Body of pancreas (tissue), 4 donors: ENCODE measurements around the gene SLC48A1.

Experiments
- POLR2A ChIP-seq, 3 donors: fragments of 450-650 bp; IDR thresholded peaks; one replicate each; pipeline ENCODE4 v1.6.1; 2016; ENCODE audit warnings: antibody characterized with exemption in 3 of 3, mild to moderate bottlenecking in 2 of 3
- TF ChIP-seq, protein P1 (sequence below), 7 experiments: fragments of 450-650 bp in 4 of 7; fragments of 200-600 bp in 3 of 7; sonication (generic) in 3 of 7; IDR thresholded peaks; one replicate each; pipeline ENCODE4 v1.5.1; 2016 to 2019; ENCODE audit warnings: antibody characterized with exemption in 7 of 7

GRCh38 chr12:47753021-47754001, 19.7 kb upstream of the SLC48A1 start:
- TF ChIP-seq, protein P1, sequence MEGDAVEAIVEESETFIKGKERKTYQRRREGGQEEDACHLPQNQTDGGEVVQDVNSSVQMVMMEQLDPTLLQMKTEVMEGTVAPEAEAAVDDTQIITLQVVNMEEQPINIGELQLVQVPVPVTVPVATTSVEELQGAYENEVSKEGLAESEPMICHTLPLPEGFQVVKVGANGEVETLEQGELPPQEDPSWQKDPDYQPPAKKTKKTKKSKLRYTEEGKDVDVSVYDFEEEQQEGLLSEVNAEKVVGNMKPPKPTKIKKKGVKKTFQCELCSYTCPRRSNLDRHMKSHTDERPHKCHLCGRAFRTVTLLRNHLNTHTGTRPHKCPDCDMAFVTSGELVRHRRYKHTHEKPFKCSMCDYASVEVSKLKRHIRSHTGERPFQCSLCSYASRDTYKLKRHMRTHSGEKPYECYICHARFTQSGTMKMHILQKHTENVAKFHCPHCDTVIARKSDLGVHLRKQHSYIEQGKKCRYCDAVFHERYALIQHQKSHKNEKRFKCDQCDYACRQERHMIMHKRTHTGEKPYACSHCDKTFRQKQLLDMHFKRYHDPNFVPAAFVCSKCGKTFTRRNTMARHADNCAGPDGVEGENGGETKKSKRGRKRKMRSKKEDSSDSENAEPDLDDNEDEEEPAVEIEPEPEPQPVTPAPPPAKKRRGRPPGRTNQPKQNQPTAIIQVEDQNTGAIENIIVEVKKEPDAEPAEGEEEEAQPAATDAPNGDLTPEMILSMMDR (IDR thresholded peaks at IDR 0.05), result peak in 1 of 7 experiments; percentile 9
- peak in 1 of 3 donors; percentile 9 for TF ChIP-seq POLR2A (IDR thresholded peaks at IDR 0.05)
